ENCODE results near the gene ETS1.

The ETS1 gene

DNA sequence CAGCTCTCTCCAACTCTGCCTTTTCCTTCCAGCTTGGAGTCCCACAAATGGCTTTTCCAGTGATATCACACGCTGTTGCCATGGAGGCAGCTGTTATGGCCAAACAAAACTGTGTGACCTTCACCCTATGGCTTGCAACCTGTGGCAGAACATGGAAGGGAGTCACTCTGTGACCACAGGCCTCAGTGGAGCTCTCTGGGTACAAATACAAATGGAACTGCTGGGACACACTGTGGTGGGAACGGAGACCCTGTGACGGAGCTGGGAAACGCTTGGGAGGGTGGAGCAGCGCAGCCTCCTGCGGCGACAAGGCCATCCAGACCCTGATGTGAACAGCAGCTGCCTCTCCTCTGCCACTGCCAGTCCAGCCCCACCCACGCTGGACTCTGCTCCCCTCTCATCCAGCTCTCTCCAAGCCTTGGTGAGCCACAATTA, 162.5 kb downstream of the ETS1 start:
- DNase-seq (ENCODE audit: low read depth) = no peak

GRCh38 chr11:128424271-128424711, 163.1 kb downstream of the ETS1 start:
- no peak for DNase-seq (ENCODE audit: low read depth)

GRCh38 chr11:128422576-128423370, 164.6 kb downstream of the ETS1 start:
- DNase-seq (ENCODE audit: low read depth) = no peak

- peak; percentile 79 for DNase-seq (ENCODE audit: low read depth)
These were observed 165.6 kb downstream of the ETS1 start for GRCh38 chr11:128421577-128422330.

GRCh38 chr11:128420951-128421350, 166.4 kb downstream of the ETS1 start:
- peak; percentile 54 for DNase-seq (ENCODE audit: low read depth)

- no peak for DNase-seq (ENCODE audit: low read depth)
These were observed 167.1 kb downstream of the ETS1 start for GRCh38 chr11:128420265-128420664.

DNA sequence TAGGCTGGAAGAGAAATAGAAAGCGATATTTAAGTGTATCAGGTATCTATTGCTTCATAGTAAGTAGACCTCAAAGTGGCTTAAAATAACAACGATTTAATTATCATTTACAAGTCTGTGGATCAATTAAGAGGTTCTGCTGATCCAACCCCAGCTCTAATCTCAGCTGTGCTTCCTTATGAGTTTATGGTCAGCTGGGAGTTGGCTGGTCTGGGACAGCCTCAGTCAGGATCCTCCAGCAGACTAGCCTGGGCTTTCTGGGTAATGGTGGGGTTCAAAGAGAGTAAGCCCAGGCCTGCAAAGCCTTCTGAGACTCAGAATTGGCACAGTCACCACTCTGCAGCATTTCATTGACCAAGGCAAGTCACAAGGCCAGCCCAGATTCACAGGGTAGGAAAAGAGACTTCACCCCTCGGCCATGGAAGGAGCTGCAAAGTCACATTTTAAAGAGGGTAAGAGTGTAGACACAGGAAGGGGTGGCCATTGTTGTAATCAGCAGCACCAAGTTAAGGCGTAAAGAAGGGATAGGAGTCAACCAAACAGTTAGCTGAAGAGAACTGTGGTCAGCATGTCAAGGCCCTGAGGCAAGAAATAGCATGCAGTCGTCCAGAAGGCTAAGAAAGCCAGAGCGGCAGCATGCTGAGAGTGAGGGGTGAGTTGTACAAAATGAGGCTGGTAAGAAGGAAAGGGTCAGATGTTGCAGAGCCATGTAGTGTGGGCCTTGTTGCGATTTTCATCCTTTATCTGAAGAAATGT, 168.2 kb downstream of the ETS1 start:
- DNase-seq (ENCODE audit: low read depth) = peak; percentile 23

- DNase-seq (ENCODE audit: low read depth) = peak; percentile 78
These were observed 169.6 kb downstream of the ETS1 start for GRCh38 chr11:128417607-128418324.

DNA sequence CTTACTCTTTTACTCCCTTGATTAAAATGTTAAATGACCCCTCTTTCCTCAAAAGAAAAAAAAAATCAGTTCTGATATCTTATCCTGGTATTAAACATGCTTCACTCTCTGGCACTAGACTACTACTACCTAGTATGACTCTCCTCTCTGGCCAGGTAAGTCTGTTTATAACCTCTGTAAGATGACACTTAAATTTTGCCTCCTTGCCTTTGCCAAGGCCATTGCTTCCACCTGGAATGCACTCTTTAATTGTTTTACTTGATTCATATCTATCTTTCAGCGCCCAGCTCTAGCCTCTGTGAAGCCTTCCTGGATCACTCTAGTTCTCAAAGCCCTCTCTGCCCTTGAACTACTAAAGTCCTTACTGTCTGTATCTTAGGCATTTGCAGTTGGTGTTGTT, 170.4 kb downstream of the ETS1 start:
- DNase-seq (ENCODE audit: low read depth) = no peak

GRCh38 chr11:128415539-128415938, 171.8 kb downstream of the ETS1 start:
- peak; percentile 32 for DNase-seq (ENCODE audit: low read depth)

DNA sequence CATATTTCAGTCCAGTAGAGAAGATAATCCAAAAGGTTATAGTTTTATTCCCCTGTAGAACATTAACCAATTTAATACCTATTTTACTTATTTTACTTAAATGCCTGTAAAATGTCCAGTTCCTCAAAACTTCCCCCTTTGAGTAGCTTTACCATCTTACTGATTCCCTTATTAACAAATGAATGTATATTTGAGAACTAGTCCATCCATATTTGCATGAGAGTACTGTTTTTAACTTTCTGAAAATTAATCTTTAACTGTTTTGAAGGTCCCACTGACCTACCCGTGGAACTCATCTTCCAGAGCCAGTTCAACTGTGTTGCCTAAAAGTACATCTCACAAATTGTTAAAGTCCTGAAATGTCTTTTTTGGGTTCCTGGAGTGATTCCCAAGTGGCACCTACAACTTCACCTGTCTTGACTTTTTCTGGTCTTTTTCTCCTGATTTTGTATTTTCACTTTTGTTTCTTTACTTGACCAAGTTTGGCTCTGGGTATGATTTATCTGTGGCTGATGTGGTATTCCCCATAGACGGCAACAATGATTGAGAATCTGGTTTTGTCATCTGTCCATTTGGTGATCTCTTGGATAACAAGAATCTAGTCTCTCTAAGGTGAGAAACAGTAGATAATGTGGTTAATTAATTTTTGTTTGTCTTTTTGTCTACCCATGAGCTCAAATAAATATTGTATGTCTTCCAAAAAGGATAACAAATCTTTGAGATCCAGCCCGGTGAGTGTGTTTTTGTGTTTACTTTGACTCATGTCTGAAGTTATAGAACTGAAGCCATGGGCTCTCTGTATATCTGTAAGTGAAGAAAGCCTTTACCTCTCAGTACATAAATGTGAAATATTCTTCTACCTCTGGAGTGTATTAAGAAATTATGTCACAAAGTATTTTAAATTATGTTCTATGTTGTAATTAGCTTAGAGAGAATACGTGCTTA, 174.2 kb downstream of the ETS1 start:
- DNase-seq (ENCODE audit: low read depth) = peak; percentile 56

DNA sequence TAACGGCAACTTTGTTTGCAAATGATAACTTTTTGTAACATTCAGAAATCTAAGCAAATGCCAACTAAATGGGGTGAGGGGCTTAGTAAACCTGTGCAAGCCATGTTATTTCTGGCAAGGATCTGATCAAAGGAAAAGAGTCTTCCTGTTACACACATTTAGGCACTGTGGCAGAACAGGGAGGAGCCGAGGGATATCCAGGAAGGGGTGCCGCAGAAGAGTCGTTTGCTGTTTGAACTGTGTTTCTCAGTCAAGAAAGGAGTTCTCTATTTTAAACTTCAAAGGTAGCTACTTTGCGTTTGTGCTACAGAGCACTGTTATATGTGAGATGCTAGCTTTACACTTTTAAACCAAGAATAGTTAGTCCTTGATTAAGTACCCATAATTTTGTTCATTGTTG, 175.5 kb downstream of the ETS1 start:
- DNase-seq (ENCODE audit: low read depth) = no peak

GRCh38 chr11:128411150-128411549, 176.2 kb downstream of the ETS1 start:
- DNase-seq (ENCODE audit: low read depth) = no peak

- peak; percentile 92 for DNase-seq (ENCODE audit: low read depth)
These were observed 177.9 kb downstream of the ETS1 start for GRCh38 chr11:128409476-128409875.

Data from ELR (cell line).